Heart right ventricle (tissue), 16 donors: ENCODE measurements around the gene TLL1. TPM values are rescaled to one million over a fixed set of nuclear protein-coding genes. Genes with fewer than 3 reads are reported as not detected.

Experiments used
- ATAC-seq, 8 donors: fragments of 200-7000 bp; cut with Tn5 transposase; one replicate each; pipeline ENCODE4 v1.9.1; 2020; ENCODE audit warnings: mild to moderate bottlenecking in 8 of 8, moderate library complexity in 8 of 8, moderate number of reproducible peaks in 1 of 8
- DNase-seq, 2 donors: peaks; one replicate each; pipeline ENCODE4 v3.0.0-alpha.2; 2020
- H3K27ac ChIP-seq, 10 donors: fragments of 200-600 bp; sonication (generic) in 2 of 10; one replicate each; pipeline versions ENCODE4 v1.5.0 to v1.8.0; 2020 to 2022; ENCODE audit warnings: mild to moderate bottlenecking in 3 of 10
- H3K27me3 ChIP-seq, 7 donors: fragments of 200-600 bp; one replicate each; pipeline ENCODE4 v1.8.0; 2021 to 2022; ENCODE audit warnings: mild to moderate bottlenecking in 2 of 7
- H3K36me3 ChIP-seq, 9 donors: fragments of 200-600 bp; sonication (generic) in 1 of 9; one replicate each; pipeline versions ENCODE4 v1.5.0 to v1.8.0; 2020 to 2022; ENCODE audit warnings: mild to moderate bottlenecking in 2 of 9
- H3K4me1 ChIP-seq, 9 donors: fragments of 200-600 bp; sonication (generic) in 1 of 9; one replicate each; pipeline versions ENCODE4 v1.5.0 to v1.8.0; 2020 to 2022; ENCODE audit warnings: mild to moderate bottlenecking in 4 of 9
- H3K4me3 ChIP-seq, 10 donors: fragments of 200-600 bp; sonication (generic) in 2 of 10; one replicate each; pipeline versions ENCODE4 v1.5.0 to v1.8.0; 2020 to 2022; ENCODE audit warnings: mild to moderate bottlenecking in 7 of 10, moderate library complexity in 2 of 10
- H3K9me3 ChIP-seq, 11 donors: fragments of 200-600 bp in 10 of 11; sonication (generic) in 2 of 11; one replicate each; pipeline versions ENCODE4 v1.5.0 to v1.8.0; 2013 to 2022; ENCODE audit warnings: mild to moderate bottlenecking in 2 of 11, control low read depth in 1 of 11, moderate library complexity in 1 of 11
- CTCF ChIP-seq, 9 donors: fragments of 200-600 bp; sonication (generic) in 2 of 9; IDR thresholded peaks; one replicate each; pipeline versions ENCODE4 v1.5.0 to v1.8.0; 2021 to 2022; ENCODE audit warnings: antibody characterized with exemption in 9 of 9, mild to moderate bottlenecking in 5 of 9, moderate library complexity in 1 of 9
- WGBS, 2 donors: extraction: QIAGEN DNeasy Blood & Tissue Kit; methylation state at CpG; one replicate each; pipeline ENCODE4 v1.1.7; 2013; ENCODE audit warnings: inconsistent platforms in 1 of 2; 5-methylcytosine and 5-hydroxymethylcytosine counted together
- intact Hi-C, 10 donors: fragments of 100-400 bp; cut with DNase I; formaldehyde crosslinking; loops; one replicate each; pipeline versions ENCODE4 v1.11.1 to v1.14.2; 2022
- polyA plus RNA-seq, 2 donors: library from polyadenylated mRNA; stranded (reverse); fragments of 200-250 nt; gene quantifications; one replicate each; pipeline ENCODE4 v1.2.3, GENCODE V29; 2013
- total RNA-seq, 10 donors: library from RNA; stranded (reverse); fragmentation: NEBNext Ultra II Directional in 3 of 10; extraction: Animal tissue kit (Norgen Biotek cat#: 25700) in 3 of 10; gene quantifications; one replicate each; pipeline versions ENCODE4 v1.2.1 to v1.2.4, GENCODE V29; 2021 to 2023
- donor health status: Arrhythmogenic right ventricular cardiomyopathy.
- donor health status: ischemic (EF 13 %, LVEDD 7.1; RV severe dilation, severe dysfunction).
- donor health status: healthy with polysubstance abuse.
- donor health status: DM: no; HTN: yes; CAD: no.
- donor health status: DM: no; HTN: no; CAD: no.
- donor health status: ischemic (EF 25% LVEDD 6.9; RV normal size, moderate dysfunction).
- donor health status: ischemic (EF 25% LVEDD 5.7; RV mildly dilated, moderate dysfunction).
- donor health status: healthy.
- donor health status: DM: yes; HTN: yes; CAD: no.
- donor health status: Ischemic cardiomyopathy.
- donor health status: ischemic (EF 35%, LVEDD 5.7; RV mildly dilated, moderate dysfunction).
- donor health status: nonischemic (EF 11% LVEDD 7.7; RV severe dilation, severe dysfunction).
- donor health status: DM: yes; HTN: yes; CAD: no.
- donor health status: PGD.
- donor health status: ischemic (EF 29% LVEDD 5.4; RV normal size, mild dysfunction).
- donor health status: nonischemic (EF 23%, LVEDD 6.1; RV moderate dilation, normal function).

Gene TLL1
- total and polyA plus RNA-seq, 12 donors, result 0.17 to 2.3 (median 0.71) TPM

- no peak for TF ChIP-seq CTCF (IDR thresholded peaks at IDR 0.05)
- ATAC-seq (no peak), DNase-seq (no peak)
- Histone ChIP-seq H3K4me3 (no peak overlapping the region), H3K9me3 (no peaks in the 10 kb centered on the region), H3K27ac (no peak overlapping the region), H3K27me3 (peaks cover 0 to 4% (median 0%) of the 10 kb centered on the region in 7 donors), H3K4me1 (no peaks in the 10 kb centered on the region), H3K36me3 (no peaks in the 10 kb centered on the region)
- 51 to 70% methylated on average over 4 of the region's 4 CpGs for WGBS, 2 donors
- intact Hi-C loops, result no loop called here
These were observed 271.6 kb downstream of the TLL1 start for GRCh38 chr4:166144607-166145006.

- H3K27ac ChIP-seq, result no peak overlapping the region
- H3K4me1 ChIP-seq, result no peaks in the 10 kb centered on the region
- H3K36me3 ChIP-seq, result no peaks in the 10 kb centered on the region
- no peak for ATAC-seq
- peaks cover 0 to 4% (median 0%) of the 10 kb centered on the region in 7 donors for H3K27me3 ChIP-seq
- intact Hi-C loops, result no loop called here
- TF ChIP-seq CTCF (IDR thresholded peaks at IDR 0.05), result no peak
- no peak for DNase-seq
- WGBS, 2 donors, result 63 to 67% methylated on average over 6 of the region's 6 CpGs
- no peak overlapping the region for H3K4me3 ChIP-seq
- no peaks in the 10 kb centered on the region for H3K9me3 ChIP-seq
These were observed 273.9 kb downstream of the TLL1 start for GRCh38 chr4:166146806-166147540.
